ENCODE data around the gene FBXL19.

DNA sequence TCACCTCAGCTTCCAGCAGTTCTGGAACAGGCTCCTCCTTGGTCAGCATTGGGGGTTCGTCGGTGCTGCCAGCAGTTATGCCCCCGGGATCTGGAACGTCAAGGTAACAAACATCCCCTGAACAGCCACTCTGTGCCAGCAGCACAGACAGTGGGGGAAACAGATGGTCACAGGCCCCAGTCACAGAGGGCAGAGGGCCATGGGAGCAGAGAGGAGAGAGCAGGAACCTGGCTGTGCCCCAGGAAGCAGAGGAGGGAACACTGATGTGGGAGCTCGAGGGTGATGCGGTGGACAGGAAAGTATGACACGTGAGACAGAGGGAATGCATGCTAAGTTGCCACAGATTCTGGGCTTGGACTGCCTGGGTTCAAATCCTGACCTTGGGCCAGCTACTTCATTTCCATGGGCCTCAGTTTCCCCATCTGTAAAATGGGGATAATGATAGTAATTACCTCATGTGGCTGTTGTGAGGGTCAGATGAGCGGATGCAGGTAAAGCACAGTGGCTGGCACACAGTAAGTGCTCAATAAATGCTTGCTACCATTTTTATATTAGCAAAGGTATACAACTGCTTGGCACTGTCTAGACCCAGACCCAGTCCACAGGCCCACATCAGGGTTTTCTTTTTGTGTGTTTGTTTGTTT is 34.4 kb upstream of the FBXL19 start:
- TF ChIP-seq, protein P1, sequence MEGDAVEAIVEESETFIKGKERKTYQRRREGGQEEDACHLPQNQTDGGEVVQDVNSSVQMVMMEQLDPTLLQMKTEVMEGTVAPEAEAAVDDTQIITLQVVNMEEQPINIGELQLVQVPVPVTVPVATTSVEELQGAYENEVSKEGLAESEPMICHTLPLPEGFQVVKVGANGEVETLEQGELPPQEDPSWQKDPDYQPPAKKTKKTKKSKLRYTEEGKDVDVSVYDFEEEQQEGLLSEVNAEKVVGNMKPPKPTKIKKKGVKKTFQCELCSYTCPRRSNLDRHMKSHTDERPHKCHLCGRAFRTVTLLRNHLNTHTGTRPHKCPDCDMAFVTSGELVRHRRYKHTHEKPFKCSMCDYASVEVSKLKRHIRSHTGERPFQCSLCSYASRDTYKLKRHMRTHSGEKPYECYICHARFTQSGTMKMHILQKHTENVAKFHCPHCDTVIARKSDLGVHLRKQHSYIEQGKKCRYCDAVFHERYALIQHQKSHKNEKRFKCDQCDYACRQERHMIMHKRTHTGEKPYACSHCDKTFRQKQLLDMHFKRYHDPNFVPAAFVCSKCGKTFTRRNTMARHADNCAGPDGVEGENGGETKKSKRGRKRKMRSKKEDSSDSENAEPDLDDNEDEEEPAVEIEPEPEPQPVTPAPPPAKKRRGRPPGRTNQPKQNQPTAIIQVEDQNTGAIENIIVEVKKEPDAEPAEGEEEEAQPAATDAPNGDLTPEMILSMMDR (conservative IDR thresholded peaks at IDR 0.05): no peak
- TF ChIP-seq ZFX (IDR thresholded peaks at IDR 0.05): no peak
